ENCODE measurements around the gene LY86. TPM values are rescaled to one million over a fixed set of nuclear protein-coding genes. Genes with fewer than 3 reads are reported as not detected.

The LY86 gene
- total RNA-seq, 2 experiments from 2014 or later: 1.3 to 2.1 TPM

GRCh38 chr6:6696867-6697531, 108.5 kb downstream of the LY86 start:
- H3K4me3 Mint-ChIP-seq: no peak overlapping the region
- H3K4me1 Mint-ChIP-seq (ENCODE audit: low read depth): peaks cover 20% of the 10 kb centered on the region
- H3K4me1 ChIP-seq (ENCODE audit: insufficient read depth, low read length): peaks cover 4% of the 10 kb centered on the region
- no peaks in the 10 kb centered on the region for H3K27me3 Mint-ChIP-seq
- no peaks in the 10 kb centered on the region for H3K9me3 Mint-ChIP-seq
- H3K27me3 ChIP-seq (ENCODE audit: control insufficient read depth in 1 of 2, insufficient read depth in 2 of 2, low read length in 2 of 2): peaks cover 0 to 8% of the 10 kb centered on the region in 2 experiments
- peak; percentile 41 for TF ChIP-seq CTCF (IDR thresholded peaks at IDR 0.05)
- no peaks in the 10 kb centered on the region for H3K9me3 ChIP-seq (ENCODE audit: control insufficient read depth in 1 of 2, insufficient read depth in 1 of 2, low read length in 2 of 2)
- intact Hi-C loops (cut with DNase I, micrococcal nuclease): no loop called here
- peak in 4 of 14 experiments; percentile 9 to 58 (median 38) for DNase-seq
- no peak overlapping the region for H3K27ac Mint-ChIP-seq
- H3K4me3 ChIP-seq (ENCODE audit: low read length): no peak overlapping the region
- no peaks in the 10 kb centered on the region for H3K36me3 Mint-ChIP-seq (ENCODE audit: low read depth)
- H3K27ac ChIP-seq (ENCODE audit: low read depth in 1 of 2, low read length in 2 of 2): no peak overlapping the region
- ATAC-seq (ENCODE audit: poor library complexity): no peak
- no peaks in the 10 kb centered on the region for H3K36me3 ChIP-seq (ENCODE audit: insufficient read depth, low read length)
- POLR2A ChIA-PET: no interaction called here
- CTCF ChIA-PET: no interaction called here

DNA sequence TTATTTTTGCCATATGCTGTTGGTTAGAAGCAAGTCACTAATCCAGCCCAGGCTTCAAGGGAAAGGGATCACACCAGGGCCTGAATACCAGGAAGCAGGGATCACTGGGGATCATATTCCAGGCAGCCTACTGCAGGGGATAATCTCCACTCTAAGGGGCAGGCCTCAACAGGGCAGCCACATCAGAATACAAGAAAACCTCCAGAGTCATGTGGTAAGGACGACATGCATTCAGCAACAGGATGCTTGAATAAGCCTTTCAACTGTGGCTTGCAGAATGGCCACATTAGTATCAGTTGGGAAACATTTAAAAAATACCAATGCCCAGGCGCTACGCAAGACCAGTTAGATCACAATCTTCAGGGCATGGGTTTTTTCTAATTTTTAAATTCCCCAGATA, 109.1 kb downstream of the LY86 start:
- Histone ChIP-seq H3K27ac (ENCODE audit: low read depth in 1 of 2, low read length in 2 of 2) (no peak overlapping the region), H3K4me1 (ENCODE audit: insufficient read depth, low read length) (peaks cover 5% of the 10 kb centered on the region), H3K27me3 (ENCODE audit: control insufficient read depth in 1 of 2, insufficient read depth in 2 of 2, low read length in 2 of 2) (peaks cover 0 to 8% of the 10 kb centered on the region in 2 experiments), H3K36me3 (ENCODE audit: insufficient read depth, low read length) (no peaks in the 10 kb centered on the region), H3K4me3 (ENCODE audit: low read length) (no peak overlapping the region), H3K9me3 (ENCODE audit: control insufficient read depth in 1 of 2, insufficient read depth in 1 of 2, low read length in 2 of 2) (no peaks in the 10 kb centered on the region)
- CTCF ChIA-PET: no interaction called here
- peaks cover 21% of the 10 kb centered on the region for H3K4me1 Mint-ChIP-seq (ENCODE audit: low read depth)
- H3K9me3 Mint-ChIP-seq: no peaks in the 10 kb centered on the region
- ATAC-seq (ENCODE audit: poor library complexity) (no peak), DNase-seq (no peak)
- no peak overlapping the region for H3K27ac Mint-ChIP-seq
- no peaks in the 10 kb centered on the region for H3K27me3 Mint-ChIP-seq
- POLR2A ChIA-PET: no interaction called here
- H3K36me3 Mint-ChIP-seq (ENCODE audit: low read depth): no peaks in the 10 kb centered on the region
- intact Hi-C loops (cut with DNase I, micrococcal nuclease): no loop called here
- TF ChIP-seq CTCF (IDR thresholded peaks at IDR 0.05): no peak
- no peak overlapping the region for H3K4me3 Mint-ChIP-seq

DNA sequence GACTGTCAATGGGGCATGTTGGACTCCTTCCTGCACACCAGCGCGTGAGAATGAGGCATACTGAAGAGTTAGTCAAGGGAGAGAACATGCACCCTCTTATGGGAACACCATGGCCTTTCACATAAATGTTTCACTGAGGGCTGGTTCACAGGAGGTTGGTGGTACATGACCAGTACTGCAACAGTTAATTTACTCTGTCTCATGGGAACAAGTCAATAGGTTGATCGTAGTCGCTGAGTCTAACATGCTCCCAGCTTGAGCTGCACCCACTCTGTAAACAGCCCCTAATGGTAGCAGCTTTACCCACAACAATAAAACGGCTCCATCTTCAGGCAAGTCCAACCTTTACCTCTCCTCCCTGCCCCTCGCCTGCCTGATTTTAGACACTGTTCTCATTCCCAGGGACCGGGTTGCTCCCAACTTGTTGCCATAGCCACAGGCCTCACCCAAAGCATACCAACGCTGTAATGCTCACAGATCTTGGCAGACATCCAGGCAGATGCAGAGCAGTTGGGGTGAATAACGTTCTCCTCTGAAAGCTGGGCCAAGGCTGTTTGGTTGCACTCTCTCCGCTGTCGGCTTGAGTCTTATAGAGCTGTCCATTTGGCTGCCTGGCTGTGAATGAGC, 111.3 kb downstream of the LY86 start:
- Mint-ChIP-seq H3K9me3 (no peaks in the 10 kb centered on the region), H3K27ac (no peak overlapping the region), H3K4me1 (ENCODE audit: low read depth) (peaks cover 29% of the 10 kb centered on the region), H3K36me3 (ENCODE audit: low read depth) (no peaks in the 10 kb centered on the region), H3K27me3 (no peaks in the 10 kb centered on the region), H3K4me3 (no peak overlapping the region)
- ATAC-seq (ENCODE audit: poor library complexity) (no peak), DNase-seq (no peak)
- ChIA-PET POLR2A (no interaction called here), CTCF (no interaction called here)
- Histone ChIP-seq H3K27ac (ENCODE audit: low read depth in 1 of 2, low read length in 2 of 2) (no peak overlapping the region), H3K4me1 (ENCODE audit: insufficient read depth, low read length) (peaks cover 3% of the 10 kb centered on the region), H3K9me3 (ENCODE audit: control insufficient read depth in 1 of 2, insufficient read depth in 1 of 2, low read length in 2 of 2) (no peaks in the 10 kb centered on the region), H3K36me3 (ENCODE audit: insufficient read depth, low read length) (no peaks in the 10 kb centered on the region), H3K27me3 (ENCODE audit: control insufficient read depth in 1 of 2, insufficient read depth in 2 of 2, low read length in 2 of 2) (peaks cover 0 to 3% of the 10 kb centered on the region in 2 experiments), H3K4me3 (ENCODE audit: low read length) (no peak overlapping the region)
- TF ChIP-seq CTCF (IDR thresholded peaks at IDR 0.05): no peak
- intact Hi-C loops (cut with DNase I, micrococcal nuclease): no loop called here
